Thyroid gland (tissue), 4 donors: ENCODE results near the gene VSTM1.

ENCODE experiments used
- POLR2A ChIP-seq, 2 donors: fragments of 450-650 bp; IDR thresholded peaks; one replicate each; pipeline ENCODE4 v1.6.1; 2017; ENCODE audit warnings: antibody characterized with exemption in 2 of 2, mild to moderate bottlenecking in 2 of 2, moderate library complexity in 1 of 2
- TF ChIP-seq, protein P1 (sequence below), 6 experiments: fragments of 200-600 bp in 3 of 6; fragments of 450-650 bp in 3 of 6; sonication (generic) in 3 of 6; IDR thresholded peaks; one replicate each; pipeline ENCODE4 v1.5.1; 2016 to 2019; ENCODE audit warnings: antibody characterized with exemption in 6 of 6, mild to moderate bottlenecking in 2 of 6, inconsistent platforms in 1 of 6, moderate library complexity in 1 of 6

DNA sequence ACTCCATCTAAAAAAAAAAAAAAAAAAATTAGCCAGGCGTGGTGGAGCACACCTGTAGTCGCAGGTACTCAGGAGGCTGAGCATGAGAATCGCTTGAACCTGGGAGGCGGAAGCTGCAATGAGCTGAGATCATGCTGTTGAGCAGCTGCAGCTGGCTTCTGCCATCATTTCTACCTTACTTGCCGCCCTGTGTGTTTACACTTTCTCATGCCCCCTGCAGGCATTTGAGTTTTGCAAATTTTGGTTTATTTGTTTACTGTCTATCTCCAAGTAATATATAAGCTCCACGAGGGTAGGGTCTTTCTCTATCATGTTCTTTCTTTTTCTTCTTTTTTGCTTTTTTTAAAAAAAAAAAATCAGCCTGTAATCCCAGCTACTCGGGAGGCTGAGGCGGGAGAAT lies 54.3 kb downstream of the VSTM1 start:
- TF ChIP-seq, protein P1, sequence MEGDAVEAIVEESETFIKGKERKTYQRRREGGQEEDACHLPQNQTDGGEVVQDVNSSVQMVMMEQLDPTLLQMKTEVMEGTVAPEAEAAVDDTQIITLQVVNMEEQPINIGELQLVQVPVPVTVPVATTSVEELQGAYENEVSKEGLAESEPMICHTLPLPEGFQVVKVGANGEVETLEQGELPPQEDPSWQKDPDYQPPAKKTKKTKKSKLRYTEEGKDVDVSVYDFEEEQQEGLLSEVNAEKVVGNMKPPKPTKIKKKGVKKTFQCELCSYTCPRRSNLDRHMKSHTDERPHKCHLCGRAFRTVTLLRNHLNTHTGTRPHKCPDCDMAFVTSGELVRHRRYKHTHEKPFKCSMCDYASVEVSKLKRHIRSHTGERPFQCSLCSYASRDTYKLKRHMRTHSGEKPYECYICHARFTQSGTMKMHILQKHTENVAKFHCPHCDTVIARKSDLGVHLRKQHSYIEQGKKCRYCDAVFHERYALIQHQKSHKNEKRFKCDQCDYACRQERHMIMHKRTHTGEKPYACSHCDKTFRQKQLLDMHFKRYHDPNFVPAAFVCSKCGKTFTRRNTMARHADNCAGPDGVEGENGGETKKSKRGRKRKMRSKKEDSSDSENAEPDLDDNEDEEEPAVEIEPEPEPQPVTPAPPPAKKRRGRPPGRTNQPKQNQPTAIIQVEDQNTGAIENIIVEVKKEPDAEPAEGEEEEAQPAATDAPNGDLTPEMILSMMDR (IDR thresholded peaks at IDR 0.05) = no peak
- no peak for TF ChIP-seq POLR2A (IDR thresholded peaks at IDR 0.05)
